Measurements from ENCODE around the gene ARRDC1. TPM values are rescaled to one million over a fixed set of nuclear protein-coding genes. Genes with fewer than 3 reads are reported as not detected.
"Not testable (repeated sequence)": the region's sequence is repeated elsewhere in the genome, so short reads cannot be mapped to it uniquely, and the experiment has no call there.

Gene ARRDC1
- total RNA-seq, 4 donors from 2014 or later: 53.3 to 121 (median 89.6) TPM

DNA sequence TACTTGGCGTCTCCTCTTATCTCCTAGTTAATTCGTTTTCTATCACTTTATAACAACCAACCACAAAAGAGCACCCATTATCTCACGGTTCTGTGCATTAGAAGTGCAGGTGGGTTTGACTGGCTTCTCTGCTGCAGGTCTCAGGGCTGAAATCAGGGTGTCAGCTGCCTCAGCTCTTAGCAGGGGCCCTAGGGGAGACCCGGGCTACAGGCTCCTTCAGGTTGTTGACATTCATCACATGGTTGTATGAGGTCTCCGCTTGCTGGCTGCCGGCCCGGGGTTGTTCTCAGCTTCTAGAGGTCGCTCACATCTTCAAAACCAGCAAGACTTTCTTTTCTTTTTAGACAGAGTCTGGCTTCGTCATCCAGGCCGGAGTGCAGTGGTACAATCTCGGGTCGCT is 12.3 kb upstream of the ARRDC1 start:
- no peaks in the 10 kb centered on the region for H3K27me3 ChIP-seq

DNA sequence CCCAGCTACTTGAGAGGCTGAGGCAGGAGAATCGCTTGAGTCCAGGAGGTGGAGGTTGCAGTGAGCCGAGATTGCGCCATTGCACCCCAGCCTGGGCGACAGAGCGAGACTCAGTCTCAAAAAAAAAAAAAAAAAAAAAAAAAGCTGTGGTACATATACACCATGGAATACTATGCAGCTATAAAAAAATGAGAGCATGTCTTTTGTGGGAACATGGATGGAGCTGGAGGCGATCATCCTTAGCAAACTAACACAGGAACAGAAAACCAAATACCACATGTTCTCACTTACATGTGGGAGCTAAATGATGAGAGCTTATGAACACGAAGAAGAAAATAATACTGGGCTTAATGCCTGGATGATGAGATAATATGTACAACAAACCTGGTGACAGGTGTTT is 8.9 kb upstream of the ARRDC1 start:
- H3K27me3 ChIP-seq; DNase-seq; H3K36me3 ChIP-seq; intact Hi-C loops (cut with DNase I); H3K27ac ChIP-seq; H3K9me3 ChIP-seq; H3K4me3 ChIP-seq: not testable (repeated sequence)
- 80 to 85% methylated on average over 2 to 5 of the region's 7 CpGs for WGBS, 2 donors
- peaks cover 0 to 14% (median 0%) of the 10 kb centered on the region in 3 donors for H3K4me1 ChIP-seq

More for the DNA sequence above, 12.3 kb upstream of the ARRDC1 start:
- WGBS, 2 donors: 76 to 83% methylated on average over 12 of the region's 12 CpGs
- H3K4me3 ChIP-seq: no peak overlapping the region
- TF ChIP-seq POLR2A (IDR thresholded peaks at IDR 0.05): no peak
- no peak for TF ChIP-seq CTCF (IDR thresholded peaks at IDR 0.05)
- no peaks in the 10 kb centered on the region for H3K9me3 ChIP-seq
- peaks cover 16 to 40% (median 19%) of the 10 kb centered on the region in 3 donors for H3K4me1 ChIP-seq
- peaks cover 0 to 7% (median 2%) of the 10 kb centered on the region in 3 donors for H3K36me3 ChIP-seq
- no peak for DNase-seq
- intact Hi-C loops (cut with DNase I): no loop called here
- no peak overlapping the region for H3K27ac ChIP-seq

- Histone ChIP-seq H3K4me3 (no peak overlapping the region), H3K27me3 (no peaks in the 10 kb centered on the region), H3K4me1 (peaks cover 0 to 16% (median 3%) of the 10 kb centered on the region in 3 donors), H3K36me3 (no peaks in the 10 kb centered on the region), H3K9me3 (no peaks in the 10 kb centered on the region), H3K27ac (no peak overlapping the region)
- 67 to 77% methylated on average over 6 to 8 of the region's 8 CpGs for WGBS, 2 donors
- DNase-seq: no peak
- no peak for TF ChIP-seq CTCF (IDR thresholded peaks at IDR 0.05)
- no peak for TF ChIP-seq POLR2A (IDR thresholded peaks at IDR 0.05)
- intact Hi-C loops (cut with DNase I): no loop called here
Observed at GRCh38 chr9:137598943-137599342, 6.5 kb upstream of the ARRDC1 start.

GRCh38 chr9:137602661-137603060 is 2.8 kb upstream of the ARRDC1 start:
- 2 to 14% methylated on average over 3 of the region's 3 CpGs for WGBS, 2 donors
- intact Hi-C loops (cut with DNase I): no loop called here
- H3K4me3 ChIP-seq: no peak overlapping the region
- H3K27me3 ChIP-seq: no peaks in the 10 kb centered on the region
- no peak for DNase-seq
- TF ChIP-seq CTCF (IDR thresholded peaks at IDR 0.05) (peak in 1 of 6 experiments; percentile 11), POLR2A (IDR thresholded peaks at IDR 0.05) (no peak)
- no peaks in the 10 kb centered on the region for H3K9me3 ChIP-seq
- H3K27ac ChIP-seq: no peak overlapping the region
- peaks cover 24 to 37% (median 26%) of the 10 kb centered on the region in 3 donors for H3K4me1 ChIP-seq
- H3K36me3 ChIP-seq: no peaks in the 10 kb centered on the region

DNA sequence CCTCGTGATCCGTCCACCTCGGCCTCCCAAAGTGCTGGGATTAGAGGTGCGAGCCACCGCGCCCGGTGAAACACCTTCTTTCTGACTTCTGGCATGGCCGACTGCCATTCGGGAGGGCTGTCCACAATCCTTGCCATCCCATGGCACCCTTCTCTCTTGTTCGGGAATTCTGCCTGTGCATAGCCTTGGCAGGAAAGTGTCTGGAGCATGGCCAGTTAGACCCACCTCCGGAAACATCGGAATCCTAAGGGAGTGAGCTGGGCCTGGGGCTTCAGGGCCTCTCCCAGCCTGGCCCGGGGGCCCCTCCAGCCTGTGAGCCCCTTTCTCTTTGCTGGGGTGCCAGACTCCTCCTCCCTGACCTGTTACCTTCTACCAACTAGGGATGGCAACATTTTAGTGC is 1.6 kb upstream of the ARRDC1 start:
- 84 to 86% methylated on average over 7 to 12 of the region's 13 CpGs for WGBS, 2 donors
- intact Hi-C loops (cut with DNase I): no loop called here

More for the DNA sequence above, 1.6 kb upstream of the ARRDC1 start:
- H3K9me3 ChIP-seq: no peaks in the 10 kb centered on the region
- H3K27me3 ChIP-seq: no peaks in the 10 kb centered on the region
- peaks cover 0 to 7% (median 0%) of the 10 kb centered on the region in 3 donors for H3K36me3 ChIP-seq
- H3K27ac ChIP-seq: peak overlapping the region in 1 of 4 donors; percentile 88
- no peak for DNase-seq
- peak overlapping the region in 1 of 4 donors; percentile 91 for H3K4me3 ChIP-seq
- TF ChIP-seq CTCF (IDR thresholded peaks at IDR 0.05): no peak
- TF ChIP-seq POLR2A (IDR thresholded peaks at IDR 0.05): no peak
- peaks cover 27 to 50% (median 31%) of the 10 kb centered on the region in 3 donors for H3K4me1 ChIP-seq
